ENCODE results near the gene PPARG.

Gene PPARG

GRCh38 chr3:12357456-12357855 is 68.6 kb downstream of the PPARG start:
- Histone ChIP-seq H3K27me3 (ENCODE audit: insufficient read depth, low read length) (0 out of 2 replicates have a peak, but pooled peaks cover 4% of the 10 kb centered on the region), H2AFZ (ENCODE audit: low read length) (no peak overlapping the region), H3K4me2 (ENCODE audit: low read length) (no peak overlapping the region), H3K27ac (ENCODE audit: low read depth, low read length, poor library complexity, severe bottlenecking) (no peak overlapping the region), H3K36me3 (ENCODE audit: insufficient read depth, low read length) (no peaks in the 10 kb centered on the region), H3K9me3 (ENCODE audit: low read length) (no peaks in the 10 kb centered on the region), H3K9me2 (ENCODE audit: low read depth, low read length) (no peaks in the 10 kb centered on the region), H3K79me2 (ENCODE audit: insufficient read depth, low read length) (no peaks in the 10 kb centered on the region), H3K4me1 (ENCODE audit: insufficient read depth, low read length, severe bottlenecking) (no peaks in the 10 kb centered on the region), H3K4me3 (ENCODE audit: low read depth, low read length, poor library complexity, severe bottlenecking) (no peak overlapping the region), H3K9ac (ENCODE audit: low read length) (no peak overlapping the region), H3F3A (ENCODE audit: insufficient read depth, low read length) (no peaks in the 10 kb centered on the region), H4K20me1 (ENCODE audit: insufficient read depth, low read length) (no peaks in the 10 kb centered on the region)
- TF ChIP-seq CTCF (IDR thresholded peaks at IDR 0.05; ENCODE audit: low read length) (no peak), EZH2 (IDR thresholded peaks at IDR 0.05; ENCODE audit: borderline replicate concordance, low read length) (no peak)

- Histone ChIP-seq H3K9ac (ENCODE audit: low read length) (no peak overlapping the region), H3K9me3 (ENCODE audit: low read length) (no peaks in the 10 kb centered on the region), H3K27ac (ENCODE audit: low read depth, low read length, poor library complexity, severe bottlenecking) (no peak overlapping the region), H3K36me3 (ENCODE audit: insufficient read depth, low read length) (no peaks in the 10 kb centered on the region), H3K79me2 (ENCODE audit: insufficient read depth, low read length) (no peaks in the 10 kb centered on the region), H4K20me1 (ENCODE audit: insufficient read depth, low read length) (no peaks in the 10 kb centered on the region), H2AFZ (ENCODE audit: low read length) (no peak overlapping the region), H3K4me3 (ENCODE audit: low read depth, low read length, poor library complexity, severe bottlenecking) (no peak overlapping the region), H3K9me2 (ENCODE audit: low read depth, low read length) (no peaks in the 10 kb centered on the region), H3K27me3 (ENCODE audit: insufficient read depth, low read length) (no peaks in the 10 kb centered on the region), H3K4me1 (ENCODE audit: insufficient read depth, low read length, severe bottlenecking) (no peaks in the 10 kb centered on the region), H3F3A (ENCODE audit: insufficient read depth, low read length) (no peaks in the 10 kb centered on the region), H3K4me2 (ENCODE audit: low read length) (no peak overlapping the region)
- TF ChIP-seq EZH2 (IDR thresholded peaks at IDR 0.05; ENCODE audit: borderline replicate concordance, low read length) (no peak), CTCF (IDR thresholded peaks at IDR 0.05; ENCODE audit: low read length) (no peak)
Observed at GRCh38 chr3:12363397-12364195, 74.7 kb downstream of the PPARG start.

DNA sequence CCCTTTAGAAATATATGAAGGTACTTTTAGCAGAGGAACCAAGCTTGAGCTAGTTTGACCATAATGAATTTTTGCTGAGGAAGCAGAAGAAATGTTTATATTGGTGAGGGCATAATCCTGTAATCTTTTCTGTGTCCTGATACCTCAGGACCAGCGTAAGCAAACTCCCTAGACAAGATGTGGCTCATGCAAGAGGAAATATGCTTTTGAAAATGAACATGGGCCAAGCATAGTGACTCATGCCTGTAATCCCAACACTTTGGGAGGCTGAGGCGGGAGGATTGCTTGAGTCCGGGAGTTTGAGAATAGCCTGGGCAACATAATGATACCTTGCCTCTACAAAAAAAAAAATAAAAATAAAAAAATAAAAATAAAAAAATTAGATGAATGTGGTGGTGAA is 78.5 kb downstream of the PPARG start:
- no peak overlapping the region for H3K4me2 ChIP-seq (ENCODE audit: low read length)
- H4K20me1 ChIP-seq (ENCODE audit: insufficient read depth, low read length) = no peaks in the 10 kb centered on the region
- H3F3A ChIP-seq (ENCODE audit: insufficient read depth, low read length) = no peaks in the 10 kb centered on the region
- no peaks in the 10 kb centered on the region for H3K36me3 ChIP-seq (ENCODE audit: insufficient read depth, low read length)
- H3K9ac ChIP-seq (ENCODE audit: low read length) = no peak overlapping the region
- no peak overlapping the region for H3K27ac ChIP-seq (ENCODE audit: low read depth, low read length, poor library complexity, severe bottlenecking)
- TF ChIP-seq CTCF (IDR thresholded peaks at IDR 0.05; ENCODE audit: low read length) (no peak), EZH2 (IDR thresholded peaks at IDR 0.05; ENCODE audit: borderline replicate concordance, low read length) (no peak)
- H3K4me3 ChIP-seq (ENCODE audit: low read depth, low read length, poor library complexity, severe bottlenecking) = no peak overlapping the region
- no peak overlapping the region for H2AFZ ChIP-seq (ENCODE audit: low read length)
- no peaks in the 10 kb centered on the region for H3K27me3 ChIP-seq (ENCODE audit: insufficient read depth, low read length)
- H3K79me2 ChIP-seq (ENCODE audit: insufficient read depth, low read length) = no peaks in the 10 kb centered on the region
- no peaks in the 10 kb centered on the region for H3K4me1 ChIP-seq (ENCODE audit: insufficient read depth, low read length, severe bottlenecking)
- H3K9me3 ChIP-seq (ENCODE audit: low read length) = no peaks in the 10 kb centered on the region
- H3K9me2 ChIP-seq (ENCODE audit: low read depth, low read length) = no peaks in the 10 kb centered on the region
